ENCODE results near the gene PROCA1. TPM values are rescaled to one million over a fixed set of nuclear protein-coding genes. Genes with fewer than 3 reads are reported as not detected.

PROCA1 gene
- total and polyA plus RNA-seq, 2 of the 8 experiments (the other 6 are each of a cell fraction or from before 2014, with no cell fraction given): 21.2 to 26.3 TPM

GRCh38 chr17:28705728-28706334 lies 5.9 kb downstream of the PROCA1 start:
- TF ChIP-seq PHF8 (conservative IDR thresholded peaks at IDR 0.05; ENCODE audit: low read depth, low read length) (no peak), RBBP5 (IDR thresholded peaks at IDR 0.05; ENCODE audit: borderline replicate concordance, low read depth, low read length) (no peak), GTF2F1 (IDR thresholded peaks at IDR 0.05; ENCODE audit: borderline replicate concordance, low read depth, low read length) (no peak), JUND (IDR thresholded peaks at IDR 0.05; ENCODE audit: low read length) (no peak), POLR2A (IDR thresholded peaks at IDR 0.05; ENCODE audit: control extremely low read depth in 1 of 2, low read depth in 2 of 2, low read length in 2 of 2) (no peak)
- H2BK5ac ChIP-seq (ENCODE audit: low read depth, low read length): no peak overlapping the region
- no peak overlapping the region for H3K4me2 ChIP-seq (ENCODE audit: insufficient read depth in 1 of 2, low read depth in 2 of 2, low read length in 2 of 2)
- no peak overlapping the region for H2BK20ac ChIP-seq (ENCODE audit: low read length)
- peaks cover 4% of the 10 kb centered on the region for H3K23me2 ChIP-seq (ENCODE audit: low read depth, low read length)
- H2AFZ ChIP-seq (ENCODE audit: low read length): no peak overlapping the region
- 0 out of 2 replicates have a peak overlapping the region, but pooled peaks have one; percentile 6 for H2BK12ac ChIP-seq (ENCODE audit: low read depth, low read length)
- no peak overlapping the region for H3K27ac ChIP-seq (ENCODE audit: low read depth, low read length)
- POLR2A ChIA-PET (ENCODE audit: partially characterized antibody): interaction anchor here (0.6 to 4.8 kb wide), 18 partner anchors 10 to 92 kb away, joined by 3 to 47 read pairs (median 4); partner anchors contain the start of genes BLTP2, RPL23A, RSKR and SDF2
- no peak overlapping the region for H4K5ac ChIP-seq (ENCODE audit: insufficient read length, low read depth, low read length)
- FAIRE-seq (no peak), DNase-seq (ENCODE audit: low read depth in 1 of 2, low spot score in 2 of 2) (no peak)
- H4K8ac ChIP-seq (ENCODE audit: extremely low read depth, insufficient read depth, low read length): no peak overlapping the region
- no peak overlapping the region for H3K4me3 ChIP-seq (ENCODE audit: extremely low read depth in 1 of 4, insufficient read depth in 2 of 4, low read depth in 3 of 4, low read length in 4 of 4)
- peaks cover 7 to 24% (median 19%) of the 10 kb centered on the region in 4 experiments; a peak in 7 of 8 replicates for H3K36me3 ChIP-seq (ENCODE audit: control insufficient read depth in 2 of 4, insufficient read depth in 4 of 4, low read length in 3 of 4)
- no peak overlapping the region for H3K4ac ChIP-seq (replicated peaks; ENCODE audit: insufficient read length, low read depth, low read length)
- H2AK5ac ChIP-seq (ENCODE audit: low read depth, low read length): no peak overlapping the region
- no peak overlapping the region for H3K18ac ChIP-seq (ENCODE audit: extremely low read depth, low read length)
- peaks cover 9 to 15% of the 10 kb centered on the region in 2 experiments for H4K20me1 ChIP-seq (replicated peaks in 1 of 2; ENCODE audit: control insufficient read depth in 1 of 2, insufficient read depth in 2 of 2, low read length in 2 of 2)
- H2BK15ac ChIP-seq (ENCODE audit: low read length): no peak overlapping the region
- H3K9ac ChIP-seq (replicated peaks in 1 of 4; ENCODE audit: extremely low read depth in 1 of 4, low read depth in 3 of 4, low read length in 3 of 4): no peak overlapping the region; a peak in 1 of 7 replicates
- H3K14ac ChIP-seq (ENCODE audit: insufficient read length): no peak overlapping the region
- H3K23ac ChIP-seq (ENCODE audit: insufficient read length): no peak overlapping the region
- no peaks in the 10 kb centered on the region for H3K9me3 ChIP-seq (ENCODE audit: insufficient read depth in 2 of 2, low read depth in 1 of 2, low read length in 1 of 2)
- H3K4me1 ChIP-seq (replicated peaks in 1 of 4; ENCODE audit: control insufficient read depth in 3 of 4, insufficient read depth in 4 of 4, low read length in 3 of 4): peaks cover 0 to 11% (median 6%) of the 10 kb centered on the region in 4 experiments; a peak in 4 of 7 replicates
- H3K27me3 ChIP-seq (replicated peaks in 1 of 4; ENCODE audit: control insufficient read depth in 3 of 4, extremely low read depth in 1 of 4, insufficient read depth in 3 of 4, low read length in 3 of 4): no peaks in the 10 kb centered on the region
- 82% methylated on average over 10 of the region's 10 CpGs; no CpG with 5 or more reads in 1 of the 2 experiments for WGBS, 2 experiments (ENCODE audit: extremely low coverage in 1 of 2, insufficient coverage in 1 of 2, insufficient read length in 1 of 2, insufficient replicate concordance in 2 of 2, low coverage in 1 of 2, low lambda C conversion rate in 2 of 2, missing lambda C conversion rate in 1 of 2)
- H3K56ac ChIP-seq (replicated peaks; ENCODE audit: insufficient read length, low read depth, low read length): no peak overlapping the region
- CTCF ChIA-PET (ENCODE audit: partially characterized antibody): interaction anchor here (0.6 to 1.3 kb wide), 4 partner anchors 11 to 45 kb away, joined by 3 to 4 read pairs (median 4); no protein-coding TSS in a partner anchor
- H3K79me2 ChIP-seq (ENCODE audit: control insufficient read depth in 1 of 2, insufficient read depth in 2 of 2, low read length in 2 of 2): peaks cover 0 to 15% of the 10 kb centered on the region in 2 experiments; a peak in 2 of 4 replicates
- peaks cover 3% of the 10 kb centered on the region; the same call in 1 of the 2 replicates for H3K79me1 ChIP-seq (ENCODE audit: low read depth, low read length)
- no peak overlapping the region for H4K91ac ChIP-seq (replicated peaks; ENCODE audit: insufficient read length, low read length)
- H2BK120ac ChIP-seq (replicated peaks; ENCODE audit: low read depth, low read length): no peak overlapping the region
